Calu3 (cell line): ENCODE measurements around the gene CNNM4. TPM values are rescaled to one million over a fixed set of nuclear protein-coding genes. Genes with fewer than 3 reads are reported as not detected.

Experiments
- BruUV-seq: library from RNA; stranded (reverse); fragments of 400-500 nt; replicated peaks from 2 replicates; lab custom pipeline; 2021; lab: Mats Ljungman, UMichigan
- CTCF ChIA-PET: fragments of 300-600 bp; sonication (Branson Sonifier 250); formaldehyde crosslinking; loops from one replicate; lab custom pipeline; 2022; ENCODE audit warnings: antibody characterized with exemption; lab: Charles Lee
- DNase-seq: peaks from one replicate; pipeline ENCODE4 v3.0.0; 2022
- H3K27ac Mint-ChIP-seq: one replicate; pipeline ENCODE4 v1.8.0; 2022; ENCODE audit warnings: mixed read lengths; ENCODE audit not compliant: unreplicated experiment
- H3K27me3 Mint-ChIP-seq: one replicate; pipeline ENCODE4 v1.8.0; 2022; ENCODE audit warnings: mixed read lengths; ENCODE audit not compliant: unreplicated experiment
- H3K36me3 Mint-ChIP-seq: one replicate; pipeline ENCODE4 v1.8.0; 2022; ENCODE audit warnings: mild to moderate bottlenecking, moderate library complexity, mixed read lengths; ENCODE audit not compliant: insufficient read depth, unreplicated experiment
- H3K4me1 Mint-ChIP-seq: one replicate; pipeline ENCODE4 v1.8.0; 2022; ENCODE audit warnings: mild to moderate bottlenecking, low read depth, mixed read lengths; ENCODE audit not compliant: unreplicated experiment
- H3K4me3 Mint-ChIP-seq: one replicate; pipeline ENCODE4 v1.8.0; 2022; ENCODE audit warnings: mild to moderate bottlenecking, low read depth, moderate library complexity, mixed read lengths; ENCODE audit not compliant: unreplicated experiment
- H3K9me3 Mint-ChIP-seq: one replicate; pipeline ENCODE4 v1.8.0; 2022; ENCODE audit warnings: low read depth, mixed read lengths; ENCODE audit not compliant: unreplicated experiment
- intact Hi-C: fragments of 100-400 bp; cut with micrococcal nuclease; formaldehyde crosslinking; loops from one replicate; pipeline ENCODE4 v1.10.0; 2022; ENCODE audit not compliant: unreplicated experiment
- total RNA-seq: library from RNA; stranded (reverse); gene quantifications from 2 replicates; pipeline ENCODE4 v1.2.3, GENCODE V29; 2022
- TF ChIP-seq, protein P1 (sequence below): fragments of 200-600 bp; IDR thresholded peaks from one replicate; pipeline ENCODE4 v1.8.0; 2022; ENCODE audit warnings: antibody characterized with exemption; ENCODE audit not compliant: unreplicated experiment

The CNNM4 gene
- total RNA-seq, 1 experiment from 2014 or later: 22.3 TPM

DNA sequence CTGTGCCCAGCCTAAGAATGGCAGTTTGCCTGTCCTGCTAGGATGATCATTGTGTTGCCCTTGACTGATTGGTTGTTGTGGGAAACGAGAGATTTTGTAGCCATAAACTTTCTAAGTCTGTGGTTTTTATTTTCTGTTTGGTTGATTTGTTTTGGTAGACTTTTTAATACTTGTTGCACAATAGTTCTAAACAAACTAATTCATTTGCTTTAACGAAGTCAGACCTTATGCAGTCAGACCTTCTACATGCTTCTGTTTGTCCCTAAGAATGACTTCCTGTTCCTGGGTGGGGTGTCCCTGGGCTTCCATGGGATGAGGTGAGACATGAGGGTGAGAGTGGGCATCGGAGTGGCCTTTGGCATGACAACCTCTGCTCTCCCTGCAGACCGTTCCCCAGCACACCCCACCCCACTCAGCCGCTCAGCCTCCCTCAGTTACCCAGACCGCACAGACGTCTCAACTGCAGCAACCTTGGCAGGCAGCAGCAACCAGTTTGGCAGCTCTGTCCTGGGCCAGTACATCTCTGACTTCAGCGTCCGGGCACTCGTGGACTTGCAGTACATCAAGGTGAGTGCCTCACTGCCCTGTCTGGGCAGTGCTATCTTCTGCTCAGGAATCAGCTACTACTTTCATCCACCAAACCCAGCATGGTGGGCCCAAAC lies 47.6 kb downstream of the CNNM4 start:
- intact Hi-C loops: no loop called here
- Mint-ChIP-seq H3K4me3 (no peak overlapping the region), H3K27ac (no peak overlapping the region), H3K36me3 (peaks cover 9% of the 10 kb centered on the region), H3K9me3 (no peaks in the 10 kb centered on the region), H3K27me3 (no peaks in the 10 kb centered on the region), H3K4me1 (peaks cover 9% of the 10 kb centered on the region)
- BruUV-seq: no TSS peak
- CTCF ChIA-PET: no interaction called here
- TF ChIP-seq, protein P1, sequence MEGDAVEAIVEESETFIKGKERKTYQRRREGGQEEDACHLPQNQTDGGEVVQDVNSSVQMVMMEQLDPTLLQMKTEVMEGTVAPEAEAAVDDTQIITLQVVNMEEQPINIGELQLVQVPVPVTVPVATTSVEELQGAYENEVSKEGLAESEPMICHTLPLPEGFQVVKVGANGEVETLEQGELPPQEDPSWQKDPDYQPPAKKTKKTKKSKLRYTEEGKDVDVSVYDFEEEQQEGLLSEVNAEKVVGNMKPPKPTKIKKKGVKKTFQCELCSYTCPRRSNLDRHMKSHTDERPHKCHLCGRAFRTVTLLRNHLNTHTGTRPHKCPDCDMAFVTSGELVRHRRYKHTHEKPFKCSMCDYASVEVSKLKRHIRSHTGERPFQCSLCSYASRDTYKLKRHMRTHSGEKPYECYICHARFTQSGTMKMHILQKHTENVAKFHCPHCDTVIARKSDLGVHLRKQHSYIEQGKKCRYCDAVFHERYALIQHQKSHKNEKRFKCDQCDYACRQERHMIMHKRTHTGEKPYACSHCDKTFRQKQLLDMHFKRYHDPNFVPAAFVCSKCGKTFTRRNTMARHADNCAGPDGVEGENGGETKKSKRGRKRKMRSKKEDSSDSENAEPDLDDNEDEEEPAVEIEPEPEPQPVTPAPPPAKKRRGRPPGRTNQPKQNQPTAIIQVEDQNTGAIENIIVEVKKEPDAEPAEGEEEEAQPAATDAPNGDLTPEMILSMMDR: no peak
- no peak for DNase-seq

DNA sequence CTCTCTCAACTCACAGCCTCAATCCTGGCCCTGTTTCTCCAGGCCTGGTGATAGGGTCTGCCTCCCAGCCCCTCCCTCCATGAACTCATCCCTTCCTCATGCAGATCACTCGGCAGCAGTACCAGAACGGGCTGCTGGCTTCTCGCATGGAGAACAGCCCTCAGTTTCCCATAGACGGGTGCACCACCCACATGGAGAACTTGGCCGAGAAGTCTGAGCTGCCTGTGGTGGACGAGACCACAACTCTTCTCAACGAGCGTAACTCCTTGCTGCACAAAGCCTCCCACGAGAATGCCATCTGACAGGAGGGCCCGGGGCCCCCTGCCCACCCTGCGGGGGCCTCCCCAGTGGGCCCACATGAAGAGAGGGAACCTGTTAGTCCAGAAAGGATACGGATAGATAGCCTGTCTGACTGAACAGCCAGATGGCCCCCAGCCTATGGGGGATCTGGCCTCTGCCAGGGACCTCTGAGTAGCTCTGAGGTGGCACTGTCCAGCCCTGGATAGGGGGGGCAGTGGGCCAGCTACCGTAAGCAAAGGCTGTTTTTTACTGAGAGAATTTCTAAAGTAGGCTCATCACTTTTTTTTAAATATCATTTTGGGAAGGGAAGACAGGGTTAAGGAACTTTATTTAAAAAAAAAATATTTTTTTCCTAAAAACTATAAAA lies 48.6 kb downstream of the CNNM4 start:
- H3K36me3 Mint-ChIP-seq: peaks cover 9% of the 10 kb centered on the region
- H3K4me1 Mint-ChIP-seq: peaks cover 9% of the 10 kb centered on the region
- no TSS peak for BruUV-seq
- TF ChIP-seq, protein P1: no peak
- H3K4me3 Mint-ChIP-seq: no peak overlapping the region
- DNase-seq: no peak
- H3K27ac Mint-ChIP-seq: no peak overlapping the region
- no peaks in the 10 kb centered on the region for H3K9me3 Mint-ChIP-seq
- intact Hi-C loops: no loop called here
- CTCF ChIA-PET: no interaction called here
- H3K27me3 Mint-ChIP-seq: no peaks in the 10 kb centered on the region

DNA sequence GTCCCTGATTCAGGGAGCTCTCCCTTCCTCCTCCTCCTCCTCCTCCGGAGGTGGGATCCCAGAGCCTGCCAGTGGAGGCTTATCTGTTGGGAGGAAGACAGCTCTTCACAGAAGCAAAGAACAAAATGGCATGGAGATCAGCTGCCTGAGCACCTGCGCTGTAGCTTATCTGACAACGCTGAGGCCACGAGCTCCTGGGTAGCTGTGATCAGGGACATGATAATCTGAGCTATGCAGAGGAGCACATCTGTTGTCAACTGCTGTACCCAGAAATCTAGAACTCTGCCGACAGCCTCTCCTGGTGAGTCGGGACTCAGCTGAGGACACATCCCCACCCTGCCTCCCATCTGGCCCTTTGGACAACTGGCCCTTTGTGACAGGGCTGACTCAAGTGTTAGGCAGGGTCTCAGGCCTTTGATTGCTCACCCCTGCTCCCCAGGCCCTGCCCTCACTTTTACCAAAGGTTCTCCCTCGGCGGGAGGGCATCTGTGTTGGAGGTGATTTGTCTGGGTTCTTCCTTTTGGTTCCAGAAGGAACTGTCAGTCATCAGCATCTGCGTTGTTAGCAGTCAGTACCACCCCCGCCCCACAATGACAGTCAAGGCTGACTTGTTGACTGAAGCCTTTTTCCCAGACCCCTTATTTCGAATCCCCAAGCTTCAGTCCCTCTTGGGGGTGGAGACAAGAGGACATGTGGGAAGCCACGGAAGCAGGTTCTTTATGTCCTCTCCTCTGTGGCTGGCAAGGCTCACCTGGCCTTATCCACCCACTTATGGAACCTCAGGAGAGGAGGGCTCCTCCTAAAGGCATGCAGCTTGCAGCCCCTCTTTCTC lies 49.5 kb downstream of the CNNM4 start:
- Mint-ChIP-seq H3K36me3 (peaks cover 12% of the 10 kb centered on the region), H3K9me3 (no peaks in the 10 kb centered on the region), H3K4me1 (peaks cover 9% of the 10 kb centered on the region), H3K27me3 (no peaks in the 10 kb centered on the region), H3K27ac (no peak overlapping the region), H3K4me3 (no peak overlapping the region)
- no TSS peak for BruUV-seq
- TF ChIP-seq, protein P1: no peak
- CTCF ChIA-PET: no interaction called here
- no peak for DNase-seq
- intact Hi-C loops: loop anchor here (10.0 kb wide), 1 partner anchor 255 kb away; no protein-coding TSS in a partner anchor

DNA sequence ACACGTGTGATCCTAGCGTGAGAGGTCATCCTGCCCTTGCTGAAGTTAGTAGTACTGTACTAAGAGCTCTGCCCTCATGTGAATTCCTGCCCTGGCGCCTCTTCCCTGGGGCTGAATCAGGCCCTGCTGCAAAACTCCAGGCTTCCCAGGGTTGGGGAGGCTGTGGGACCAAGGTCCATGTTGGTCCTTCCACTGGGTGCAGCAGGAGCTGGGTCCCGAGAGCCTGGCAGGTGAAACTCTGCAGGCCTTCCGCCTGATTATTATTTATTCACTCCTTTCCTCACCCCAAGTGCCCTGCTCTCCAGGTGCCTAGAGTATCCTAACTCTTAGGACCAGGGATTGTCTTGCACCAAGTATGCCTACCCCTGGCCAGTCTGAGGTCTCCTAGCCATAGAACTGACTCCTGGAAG lies 50.1 kb downstream of the CNNM4 start:
- Mint-ChIP-seq H3K36me3 (peaks cover 19% of the 10 kb centered on the region), H3K27me3 (no peaks in the 10 kb centered on the region), H3K9me3 (no peaks in the 10 kb centered on the region), H3K4me1 (peaks cover 9% of the 10 kb centered on the region), H3K27ac (no peak overlapping the region), H3K4me3 (no peak overlapping the region)
- TF ChIP-seq, protein P1: no peak
- intact Hi-C loops: loop anchor here (10.0 kb wide), 1 partner anchor 256 kb away; no protein-coding TSS in a partner anchor
- no TSS peak for BruUV-seq
- CTCF ChIA-PET: no interaction called here
- DNase-seq: no peak
